GM21515 (cell line): ENCODE results near the gene GRIA1.

Experiments
- ATAC-seq: cut with Tn5 transposase; IDR thresholded peaks from one replicate; pipeline ENCODE4 v1.9.1; 2021; ENCODE audit not compliant: unreplicated experiment

The GRIA1 gene

DNA sequence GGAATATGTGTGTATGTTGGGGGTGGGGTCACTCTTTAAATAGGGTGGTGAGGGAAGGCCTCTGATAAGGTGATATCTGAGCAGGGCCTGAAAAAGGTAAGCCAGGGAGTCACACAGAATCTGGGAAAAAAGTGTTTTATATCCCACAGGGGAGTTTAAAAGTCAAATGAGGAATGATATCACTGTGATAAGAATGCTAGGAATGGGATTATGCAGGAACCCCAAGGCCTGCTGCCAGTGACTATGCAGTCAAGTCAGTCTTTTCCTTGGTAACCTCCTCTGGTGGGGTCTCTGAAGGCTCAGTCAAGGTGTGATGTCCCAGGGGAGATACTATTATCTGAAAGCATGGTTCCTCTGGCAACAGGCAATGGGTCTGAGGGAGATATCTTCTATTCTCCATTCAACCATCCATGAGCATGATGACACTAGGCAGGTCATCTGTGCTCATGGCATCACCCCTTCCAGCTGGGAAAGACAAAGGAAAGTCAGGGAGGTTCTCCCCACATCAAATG lies 53.5 kb downstream of the GRIA1 start:
- ATAC-seq: no peak

DNA sequence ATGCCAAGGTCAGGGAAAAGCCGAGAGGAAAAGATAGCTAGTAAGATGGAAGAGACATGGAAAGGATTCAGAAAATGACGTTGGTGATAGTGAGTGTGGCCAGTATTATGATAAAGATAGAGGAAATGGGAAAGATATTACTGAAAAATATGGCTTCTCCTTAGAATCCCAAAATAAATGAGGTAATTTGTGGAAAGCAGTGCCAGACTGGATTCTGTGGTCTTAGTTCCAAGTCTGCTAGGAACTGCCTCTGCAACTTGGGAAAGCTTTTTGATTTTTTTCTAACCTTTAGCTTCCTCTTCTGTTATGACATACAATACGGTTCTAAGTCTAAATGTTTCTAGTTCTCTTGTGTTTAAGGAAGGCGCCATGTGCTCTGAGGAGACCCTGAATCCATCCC lies 54.2 kb downstream of the GRIA1 start:
- no peak for ATAC-seq

DNA sequence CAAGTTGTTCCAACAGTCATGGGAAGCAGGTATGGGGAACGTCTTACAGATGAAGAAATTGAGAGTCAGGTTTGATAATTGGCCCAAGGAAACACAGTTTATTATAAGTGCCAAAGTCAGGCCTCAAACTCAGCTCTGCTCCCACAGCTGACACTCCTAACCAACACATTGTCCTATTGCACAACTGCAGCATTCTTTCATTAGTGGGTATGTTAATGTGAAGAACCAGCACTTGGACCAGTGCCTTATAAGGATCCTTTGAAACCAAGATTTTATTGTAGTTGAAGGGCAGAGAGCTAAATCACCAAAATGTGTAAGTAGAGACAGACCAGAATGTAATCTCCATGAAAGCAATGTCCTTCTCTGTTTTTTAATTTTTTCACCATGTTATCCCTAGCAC lies 56.1 kb downstream of the GRIA1 start:
- ATAC-seq: no peak

DNA sequence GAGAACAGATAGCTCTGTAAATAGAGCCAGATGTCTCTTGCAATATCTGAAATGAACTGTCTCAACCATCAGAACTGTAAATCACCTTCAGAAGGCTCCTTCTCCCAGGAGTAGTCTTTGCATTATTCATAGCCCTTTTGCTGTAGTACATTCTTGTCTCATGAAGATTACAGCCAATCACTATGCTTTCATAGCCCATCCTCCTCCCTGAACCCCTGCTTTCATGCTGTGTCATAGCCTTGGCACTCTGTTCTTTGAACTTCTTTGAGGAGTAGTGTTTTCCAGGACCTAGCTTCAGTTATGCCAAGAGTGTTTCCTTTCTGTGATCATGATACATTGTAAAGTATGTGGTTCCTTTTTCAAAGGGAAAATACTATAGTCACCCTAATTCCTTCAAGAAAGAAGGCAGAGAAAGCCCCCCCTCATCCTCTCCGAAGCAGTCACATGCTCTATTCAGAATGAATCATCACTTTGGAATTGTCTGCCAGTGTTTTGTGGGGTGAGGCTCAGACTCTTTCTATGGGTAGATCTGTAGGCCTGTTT lies 61.1 kb downstream of the GRIA1 start:
- ATAC-seq: no peak

DNA sequence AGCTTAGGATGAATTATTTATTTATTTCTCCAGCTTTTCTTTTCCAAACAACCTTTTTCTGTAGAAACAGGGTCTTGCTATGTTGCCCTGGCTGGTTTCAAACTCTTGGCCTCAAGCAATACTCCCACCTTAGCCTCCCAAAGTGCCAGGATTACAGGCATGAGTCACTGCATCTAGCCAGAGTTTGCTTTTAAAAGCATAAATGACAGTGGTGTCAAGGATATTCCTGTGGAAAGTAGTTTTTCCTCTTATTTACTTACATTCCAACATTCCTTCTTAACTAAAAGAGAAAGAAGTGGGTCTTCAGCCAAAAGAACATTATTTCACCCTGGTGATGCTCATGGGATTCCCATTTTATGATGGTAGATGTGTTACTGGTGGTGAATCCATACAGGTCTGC lies 62.4 kb downstream of the GRIA1 start:
- no peak for ATAC-seq

DNA sequence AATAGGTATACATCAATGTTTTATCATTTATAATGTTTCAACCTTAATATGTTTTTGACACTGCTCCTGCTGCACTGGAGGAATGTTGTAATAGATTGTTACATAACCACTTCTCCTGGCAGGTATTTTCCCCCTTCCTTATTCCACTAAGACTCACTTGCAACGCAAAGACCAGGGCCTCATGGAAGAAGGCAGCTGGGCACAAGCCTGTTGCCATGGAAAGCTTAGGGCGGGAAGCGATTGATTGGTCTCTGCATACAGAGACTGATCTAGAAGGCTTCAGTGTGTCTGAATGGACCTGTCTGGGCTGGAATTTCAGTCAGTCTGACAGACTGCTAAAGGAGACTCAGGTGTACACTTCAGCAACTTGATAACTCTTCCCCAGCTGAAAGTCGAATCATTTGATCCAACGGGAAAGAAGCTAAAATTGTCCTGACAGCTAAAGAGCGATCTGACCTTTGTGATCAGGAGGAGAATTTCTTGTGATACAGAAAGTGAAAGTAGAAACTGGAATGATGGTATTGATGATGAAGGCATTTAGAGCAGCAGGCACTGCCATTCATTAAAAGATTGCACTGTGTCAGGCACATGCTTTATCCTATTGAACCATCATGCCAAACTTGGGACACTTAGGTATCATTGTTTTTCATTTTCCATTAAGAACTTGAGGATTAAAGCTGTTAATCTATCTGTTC lies 65.1 kb downstream of the GRIA1 start:
- ATAC-seq: no peak

- ATAC-seq: no peak
Observed at GRCh38 chr5:153558957-153559356, 68.5 kb downstream of the GRIA1 start.

DNA sequence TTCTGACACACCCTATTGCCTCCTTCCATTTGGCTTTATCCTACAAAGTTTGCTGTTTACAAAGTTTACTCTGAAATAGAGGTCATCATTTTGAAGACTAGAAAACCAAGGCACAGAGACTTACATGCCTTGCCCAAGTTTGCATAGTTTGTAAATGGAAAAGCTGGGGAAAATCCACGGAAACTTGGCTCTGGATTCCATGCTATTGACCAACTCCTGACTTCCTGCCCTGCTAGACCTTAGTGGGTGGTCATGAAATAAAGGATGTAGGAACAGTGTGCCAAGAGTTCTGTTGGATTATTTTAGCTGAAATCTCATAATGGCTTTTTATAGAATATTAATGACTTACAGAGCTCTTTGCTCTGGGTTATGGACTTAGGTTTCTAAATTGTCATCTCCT lies 69.5 kb downstream of the GRIA1 start:
- ATAC-seq: no peak

GRCh38 chr5:153562189-153562588 lies 71.7 kb downstream of the GRIA1 start:
- no peak for ATAC-seq

DNA sequence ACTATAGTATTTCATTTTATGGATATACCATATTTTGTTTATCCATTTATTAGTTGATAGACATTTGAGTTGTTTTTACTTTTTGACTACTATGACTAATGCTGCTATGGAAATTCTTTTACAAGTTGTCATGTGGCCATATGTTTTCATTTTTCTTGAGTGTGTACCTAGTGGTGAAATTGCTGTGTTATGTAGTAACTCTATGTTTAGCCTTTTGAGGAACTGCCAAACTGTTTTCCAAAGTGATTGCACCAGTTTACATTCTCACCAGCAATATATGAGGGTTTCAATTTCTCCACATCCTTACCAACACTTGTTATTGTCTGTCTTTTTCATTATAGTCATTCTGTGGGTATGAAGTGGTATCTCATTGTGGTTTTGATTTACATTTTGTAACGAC lies 75.4 kb downstream of the GRIA1 start:
- no peak for ATAC-seq

GRCh38 chr5:153569036-153569435 lies 78.6 kb downstream of the GRIA1 start:
- ATAC-seq: no peak

GRCh38 chr5:153571162-153571561 lies 80.7 kb downstream of the GRIA1 start:
- ATAC-seq: no peak

GRCh38 chr5:153572411-153573145 lies 82.1 kb downstream of the GRIA1 start:
- ATAC-seq: no peak

DNA sequence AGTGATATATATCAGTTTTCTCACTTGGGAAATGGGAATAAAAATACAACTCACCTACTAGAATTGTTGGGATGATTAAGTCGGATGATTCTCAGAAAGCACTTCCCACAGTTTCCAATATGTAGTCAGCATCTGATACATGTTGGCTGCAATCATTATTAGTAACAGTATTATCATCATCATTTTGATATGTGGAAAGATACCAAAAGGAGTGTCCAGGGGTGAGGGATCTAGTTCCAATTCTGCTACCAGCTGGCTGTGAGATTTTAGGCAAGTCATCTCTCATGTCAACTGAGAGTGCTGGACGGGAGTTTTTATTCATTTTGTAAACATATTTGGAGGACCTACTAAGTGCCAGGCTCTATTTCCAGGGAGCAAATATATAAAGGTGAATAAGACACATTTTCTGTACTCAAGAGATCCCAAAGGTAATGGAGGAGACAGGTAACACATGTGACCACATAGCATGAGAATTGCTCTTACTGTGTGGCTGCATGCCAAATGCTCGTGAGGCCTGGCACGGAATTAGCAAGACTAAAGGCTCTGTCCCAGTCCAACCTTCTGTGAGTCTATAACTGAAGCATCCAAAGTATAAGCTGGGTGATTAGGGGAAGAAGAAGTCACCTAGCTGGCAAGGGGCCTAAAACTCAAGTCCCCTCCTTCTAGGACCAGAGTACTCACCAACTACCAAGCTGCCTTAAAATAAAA lies 83.0 kb downstream of the GRIA1 start:
- ATAC-seq: no peak

DNA sequence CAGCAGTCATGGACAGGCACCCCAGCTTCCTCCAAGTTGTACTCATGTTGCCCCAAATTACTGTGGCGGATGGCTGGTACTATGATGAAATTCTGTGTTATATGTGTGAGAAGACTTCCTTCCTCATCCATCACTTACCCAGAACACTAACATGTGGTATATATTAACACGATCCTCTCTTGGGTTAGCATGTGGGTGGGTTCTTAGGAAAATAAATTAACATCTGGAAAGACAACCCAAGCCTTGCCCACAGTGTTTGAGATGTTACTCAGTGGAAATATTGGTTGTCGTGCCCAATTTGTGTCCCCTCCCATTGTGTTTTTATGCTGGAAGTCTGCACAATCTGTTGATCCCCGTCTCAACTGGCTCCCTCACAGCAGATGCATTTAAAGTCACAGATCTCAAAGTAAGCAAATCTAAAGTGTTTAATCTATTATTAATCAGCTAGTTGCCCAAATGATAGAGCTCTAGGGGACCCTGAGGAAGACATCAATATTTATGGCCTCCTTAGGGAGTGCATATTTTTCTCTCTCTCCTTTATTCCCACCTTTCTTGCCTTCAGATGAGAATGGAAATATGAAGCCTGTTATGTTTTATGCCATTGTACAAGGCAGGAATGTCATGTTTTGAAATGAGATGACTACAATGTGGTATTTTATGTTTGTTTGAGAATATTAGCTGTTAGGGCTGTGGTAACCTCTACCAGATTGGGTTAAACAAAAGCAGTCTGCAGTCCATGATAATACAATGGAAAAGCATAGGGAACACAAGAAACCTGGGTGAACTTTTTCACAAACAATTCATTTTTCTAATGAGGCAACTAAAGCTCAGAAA lies 93.9 kb downstream of the GRIA1 start:
- no peak for ATAC-seq

GRCh38 chr5:153584960-153585359 lies 94.5 kb downstream of the GRIA1 start:
- ATAC-seq: no peak

GRCh38 chr5:153585622-153586277 lies 95.3 kb downstream of the GRIA1 start:
- ATAC-seq: no peak

DNA sequence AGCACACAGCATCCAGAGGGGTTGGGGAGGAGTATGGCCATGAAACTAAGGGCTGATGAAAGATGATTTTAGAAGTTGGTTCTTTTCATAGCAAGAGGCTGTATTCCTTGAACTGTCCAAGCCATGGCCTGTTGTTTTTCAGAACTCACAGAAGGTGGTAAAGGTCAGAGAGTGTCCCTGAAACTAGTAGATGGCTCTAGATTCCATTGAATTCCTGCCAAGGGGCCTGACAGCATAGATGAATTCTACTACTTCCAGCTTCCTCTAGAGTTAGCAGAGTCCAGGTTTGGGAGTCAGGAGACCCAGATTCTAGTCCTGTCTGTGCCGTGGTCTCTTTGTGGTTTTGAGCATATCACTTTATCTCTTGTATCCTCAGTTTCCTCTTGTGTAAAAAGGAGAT lies 101.6 kb downstream of the GRIA1 start:
- ATAC-seq: no peak

GRCh38 chr5:153594785-153595184 lies 104.3 kb downstream of the GRIA1 start:
- ATAC-seq: no peak

GRCh38 chr5:153598099-153598498 lies 107.6 kb downstream of the GRIA1 start:
- peak; percentile 64 for ATAC-seq
